H9 (cell line): ENCODE results near the gene CARD11. TPM values are rescaled to one million over a fixed set of nuclear protein-coding genes. Genes with fewer than 3 reads are reported as not detected.

ENCODE experiments used
- DNase-seq: peaks from one replicate; pipeline ENCODE4 v3.0.0-alpha.2; 2017
- H2AFZ ChIP-seq: one replicate; pipeline ENCODE4 v1.6.1; 2013; ENCODE audit warnings: mild to moderate bottlenecking, low read length, control low read depth, moderate library complexity
- H2AK5ac ChIP-seq: 2 replicates; pipeline ENCODE4 v1.6.1; 2013; ENCODE audit warnings: low read length, control low read depth, mixed read lengths; ENCODE audit not compliant: insufficient read length
- H2BK120ac ChIP-seq: one replicate; pipeline ENCODE4 v1.6.1; 2013; ENCODE audit warnings: low read depth, mild to moderate bottlenecking, low read length, control low read depth, inconsistent platforms; ENCODE audit not compliant: poor library complexity, severe bottlenecking
- H2BK12ac ChIP-seq: 2 replicates; pipeline ENCODE4 v1.6.1; 2013; ENCODE audit warnings: low read length, control low read depth, mixed read lengths, low read depth; ENCODE audit not compliant: insufficient read length
- H2BK15ac ChIP-seq: 2 replicates; pipeline ENCODE4 v1.6.1; 2013; ENCODE audit warnings: low read depth, low read length, control low read depth
- H2BK20ac ChIP-seq: one replicate; pipeline ENCODE4 v1.6.1; 2013; ENCODE audit warnings: low read depth, mild to moderate bottlenecking, low read length, control low read depth, inconsistent platforms; ENCODE audit not compliant: poor library complexity, severe bottlenecking
- H2BK5ac ChIP-seq: 2 replicates; pipeline ENCODE4 v1.6.1; 2013; ENCODE audit warnings: low read length, control low read depth, mixed read lengths; ENCODE audit not compliant: insufficient read length
- H3K14ac ChIP-seq: 2 replicates; pipeline ENCODE4 v1.6.1; 2013; ENCODE audit warnings: low read length, control low read depth; ENCODE audit not compliant: insufficient read depth
- H3K18ac ChIP-seq: 2 replicates; pipeline ENCODE4 v1.6.1; 2013; ENCODE audit warnings: low read depth, mild to moderate bottlenecking, mixed read lengths, low read length, control low read depth; ENCODE audit not compliant: insufficient read length
- H3K23ac ChIP-seq: 2 replicates; pipeline ENCODE4 v1.6.1; 2013; ENCODE audit warnings: low read length, control low read depth, mixed read lengths, low read depth; ENCODE audit not compliant: insufficient read length
- H3K23me2 ChIP-seq: 2 replicates; pipeline ENCODE4 v1.6.1; 2013; ENCODE audit warnings: low read depth, mild to moderate bottlenecking, mixed read lengths, low read length, control low read depth; ENCODE audit not compliant: insufficient read length, poor library complexity, severe bottlenecking
- H3K27ac ChIP-seq: 2 replicates; pipeline ENCODE4 v1.5.1; 2013; ENCODE audit warnings: low read length, control low read depth, mixed read lengths, low read depth; ENCODE audit not compliant: insufficient read length
- H3K27me3 ChIP-seq: 2 replicates; pipeline ENCODE4 v1.6.1; 2013; ENCODE audit warnings: low read length, control low read depth, inconsistent platforms; ENCODE audit not compliant: insufficient read depth
- H3K4ac ChIP-seq: 2 replicates; pipeline ENCODE4 v1.6.1; 2013; ENCODE audit warnings: low read depth, mild to moderate bottlenecking, control low read depth, inconsistent platforms, low read length, moderate library complexity
- H3K4me1 ChIP-seq: 2 replicates; pipeline ENCODE4 v1.6.1; 2013; ENCODE audit warnings: low read length, control low read depth, inconsistent platforms; ENCODE audit not compliant: insufficient read depth
- H3K4me2 ChIP-seq: 2 replicates; pipeline ENCODE4 v1.6.1; 2013; ENCODE audit warnings: low read length, control low read depth, mixed read lengths; ENCODE audit not compliant: insufficient read length, insufficient read depth
- H3K56ac ChIP-seq: 2 replicates; pipeline ENCODE4 v1.6.1; 2013; ENCODE audit warnings: low read depth, mild to moderate bottlenecking, mixed read lengths, low read length, control low read depth; ENCODE audit not compliant: insufficient read length
- H3K79me1 ChIP-seq: 2 replicates; pipeline ENCODE4 v1.6.1; 2013; ENCODE audit warnings: low read depth, mild to moderate bottlenecking, moderate library complexity, low read length, control low read depth, inconsistent platforms; ENCODE audit not compliant: insufficient read depth, poor library complexity, severe bottlenecking
- H3K79me2 ChIP-seq: 2 replicates; pipeline ENCODE4 v1.6.1; 2013; ENCODE audit warnings: low read length, control low read depth, inconsistent platforms; ENCODE audit not compliant: insufficient read depth
- H3K9ac ChIP-seq: 2 replicates; pipeline ENCODE4 v1.6.1; 2013; ENCODE audit warnings: low read length, control low read depth, mixed read lengths; ENCODE audit not compliant: insufficient read length; ENCODE audit errors: extremely low read depth
- H3K9me3 ChIP-seq: one replicate; pipeline ENCODE4 v1.6.1; 2013; ENCODE audit warnings: low read depth, low read length, inconsistent platforms; ENCODE audit not compliant: control insufficient read depth
- H3T11ph ChIP-seq: one replicate; pipeline ENCODE4 v1.6.1; 2013; ENCODE audit warnings: mild to moderate bottlenecking, low read length, control low read depth, inconsistent platforms
- H4K20me1 ChIP-seq: one replicate; pipeline ENCODE4 v1.6.1; 2013; ENCODE audit not compliant: control insufficient read depth, insufficient read length, insufficient read depth
- H4K5ac ChIP-seq: 2 replicates; pipeline ENCODE4 v1.6.1; 2013; ENCODE audit warnings: low read depth, mild to moderate bottlenecking, mixed read lengths, low read length, control low read depth; ENCODE audit not compliant: insufficient read length
- H4K8ac ChIP-seq: replicated peaks from 2 replicates; pipeline ENCODE4 v1.6.1; 2013; ENCODE audit warnings: low read length, control low read depth, mixed read lengths, low read depth; ENCODE audit not compliant: insufficient read length
- H4K91ac ChIP-seq: 2 replicates; pipeline ENCODE4 v1.6.1; 2013; ENCODE audit warnings: low read depth, mild to moderate bottlenecking, moderate library complexity, mixed read lengths, low read length, control low read depth; ENCODE audit not compliant: insufficient read length
- H3K27ac Mint-ChIP-seq, 3 experiments: 2 replicates in 2 of 3; 3 replicates in 1 of 3; pipeline ENCODE4 v1.8.0; 2020 to 2021; ENCODE audit warnings: mixed read lengths in 3 of 3, mild to moderate bottlenecking in 1 of 3, moderate library complexity in 1 of 3
- H3K27me3 Mint-ChIP-seq: 2 replicates; pipeline ENCODE4 v1.8.0; 2021; ENCODE audit warnings: low read depth, mild to moderate bottlenecking, moderate library complexity, mixed read lengths
- H3K36me3 Mint-ChIP-seq, 3 experiments: 2 replicates in 2 of 3; 3 replicates in 1 of 3; pipeline ENCODE4 v1.8.0; 2020 to 2021; ENCODE audit warnings: low read depth in 3 of 3, mixed read lengths in 3 of 3; ENCODE audit not compliant: insufficient read depth in 1 of 3
- H3K4me1 Mint-ChIP-seq, 2 experiments: 2 replicates each; pipeline ENCODE4 v1.8.0; 2020; ENCODE audit warnings: mixed read lengths in 2 of 2
- H3K4me3 Mint-ChIP-seq, 2 experiments: 2 replicates in 1 of 2; 3 replicates in 1 of 2; pipeline ENCODE4 v1.8.0; 2020 to 2021; ENCODE audit warnings: mild to moderate bottlenecking in 2 of 2, mixed read lengths in 2 of 2, moderate library complexity in 1 of 2
- H3K9me3 Mint-ChIP-seq, 2 experiments: 2 replicates in 1 of 2; 3 replicates in 1 of 2; pipeline ENCODE4 v1.8.0; 2020; ENCODE audit warnings: mild to moderate bottlenecking in 2 of 2, mixed read lengths in 2 of 2, moderate library complexity in 1 of 2
- CTCF ChIP-seq: fragments of 200-600 bp; sonication (generic); conservative IDR thresholded peaks from 3 replicates; pipeline ENCODE4 v1.8.0; 2021; ENCODE audit warnings: antibody characterized with exemption, mild to moderate bottlenecking
- WGBS: extraction: QIAGEN DNeasy Blood & Tissue Kit; methylation state at CpG from one replicate; pipeline ENCODE4 v1.1.7; 2013; ENCODE audit warnings: missing lambda C conversion rate, low lambda C conversion rate, mixed read lengths; ENCODE audit not compliant: insufficient read length; ENCODE audit errors: extremely low coverage; 5-methylcytosine and 5-hydroxymethylcytosine counted together
- total RNA-seq: library from RNA; stranded (reverse); gene quantifications from 2 replicates; pipeline ENCODE4 v1.2.1, GENCODE V29; 2021

CARD11 gene
- total RNA-seq, 1 experiment from 2014 or later = 20.0 TPM

- H4K20me1 ChIP-seq = no peaks in the 10 kb centered on the region
- H4K5ac ChIP-seq = no peak overlapping the region
- peak overlapping the region in 1 of 3 experiments; percentile 40; a peak in 2 of 7 replicates for H3K27ac Mint-ChIP-seq
- no peak overlapping the region for H4K8ac ChIP-seq
- H3K9ac ChIP-seq = no peak overlapping the region
- H3T11ph ChIP-seq = no peak overlapping the region
- H3K18ac ChIP-seq = no peak overlapping the region
- H3K4me3 Mint-ChIP-seq = no peak overlapping the region
- no peaks in the 10 kb centered on the region for H3K27me3 Mint-ChIP-seq
- no peaks in the 10 kb centered on the region for H3K27me3 ChIP-seq
- no peak overlapping the region for H2BK5ac ChIP-seq
- H3K14ac ChIP-seq = no peak overlapping the region
- no peak overlapping the region for H3K23ac ChIP-seq
- no peaks in the 10 kb centered on the region for H3K79me1 ChIP-seq
- H2AFZ ChIP-seq = no peak overlapping the region
- no peak for DNase-seq
- H3K9me3 Mint-ChIP-seq = no peaks in the 10 kb centered on the region
- no peaks in the 10 kb centered on the region for H3K4me1 Mint-ChIP-seq
- H3K9me3 ChIP-seq = no peaks in the 10 kb centered on the region
- no peak overlapping the region for H2BK12ac ChIP-seq
- H2BK120ac ChIP-seq = no peak overlapping the region
- peaks cover 0 to 7% (median 0%) of the 10 kb centered on the region in 3 experiments; a peak in 2 of 7 replicates for H3K36me3 Mint-ChIP-seq
- H3K4me2 ChIP-seq = no peak overlapping the region
- no peak overlapping the region for H3K4ac ChIP-seq
- no peaks in the 10 kb centered on the region for H3K23me2 ChIP-seq
- H3K4me1 ChIP-seq = no peaks in the 10 kb centered on the region
- H3K79me2 ChIP-seq = no peaks in the 10 kb centered on the region
- WGBS = no CpG with 5 or more reads among the region's 9 CpGs
- no peak overlapping the region for H3K27ac ChIP-seq
- H2BK20ac ChIP-seq = no peak overlapping the region
- no peak overlapping the region for H3K56ac ChIP-seq
- H4K91ac ChIP-seq = no peak overlapping the region
- TF ChIP-seq CTCF = no peak
- H2BK15ac ChIP-seq = no peak overlapping the region
- H2AK5ac ChIP-seq = no peak overlapping the region
These were observed 112.6 kb downstream of the CARD11 start for GRCh38 chr7:2931034-2931415.
